ENCODE measurements around the gene URB1. TPM values are rescaled to one million over a fixed set of nuclear protein-coding genes. Genes with fewer than 3 reads are reported as not detected.

Gene URB1
- polyA plus RNA-seq, 1 donor: 9.0 TPM

GRCh38 chr21:32356874-32357395 is 35.9 kb downstream of the URB1 start:
- no peaks in the 10 kb centered on the region for H3K27me3 ChIP-seq (ENCODE audit: control insufficient read depth, insufficient read depth, low read length)
- no peaks in the 10 kb centered on the region for H3K4me1 ChIP-seq (ENCODE audit: control insufficient read depth, insufficient read depth, low read length)
- H3K4me3 ChIP-seq (ENCODE audit: low read length): no peak overlapping the region
- H3K27ac ChIP-seq (ENCODE audit: low read length): no peak overlapping the region
- no peaks in the 10 kb centered on the region for H3K9me3 ChIP-seq (ENCODE audit: control insufficient read depth, low read depth, low read length)
- WGBS (ENCODE audit: insufficient coverage, low lambda C conversion rate): no CpG with 5 or more reads among the region's 1 CpG
- no peak for DNase-seq
- peaks cover 92% of the 10 kb centered on the region for H3K36me3 ChIP-seq (ENCODE audit: control insufficient read depth, insufficient read depth, low read length)

- DNase-seq: no peak
- WGBS (ENCODE audit: insufficient coverage, low lambda C conversion rate): 80% methylated on average over 1 of the region's 8 CpGs
- Histone ChIP-seq H3K4me3 (ENCODE audit: low read length) (no peak overlapping the region), H3K4me1 (ENCODE audit: control insufficient read depth, insufficient read depth, low read length) (no peaks in the 10 kb centered on the region), H3K27ac (ENCODE audit: low read length) (no peak overlapping the region), H3K27me3 (ENCODE audit: control insufficient read depth, insufficient read depth, low read length) (no peaks in the 10 kb centered on the region), H3K9me3 (ENCODE audit: control insufficient read depth, low read depth, low read length) (no peaks in the 10 kb centered on the region), H3K36me3 (ENCODE audit: control insufficient read depth, insufficient read depth, low read length) (peaks cover 94% of the 10 kb centered on the region)
Observed at GRCh38 chr21:32353002-32353711, 39.7 kb downstream of the URB1 start.

GRCh38 chr21:32352526-32352925 is 40.3 kb downstream of the URB1 start:
- Histone ChIP-seq H3K36me3 (ENCODE audit: control insufficient read depth, insufficient read depth, low read length) (peaks cover 96% of the 10 kb centered on the region), H3K4me1 (ENCODE audit: control insufficient read depth, insufficient read depth, low read length) (peaks cover 3% of the 10 kb centered on the region), H3K9me3 (ENCODE audit: control insufficient read depth, low read depth, low read length) (no peaks in the 10 kb centered on the region), H3K27ac (ENCODE audit: low read length) (no peak overlapping the region), H3K27me3 (ENCODE audit: control insufficient read depth, insufficient read depth, low read length) (no peaks in the 10 kb centered on the region), H3K4me3 (ENCODE audit: low read length) (no peak overlapping the region)
- no peak for DNase-seq
- WGBS (ENCODE audit: insufficient coverage, low lambda C conversion rate): 100% methylated on average over 2 of the region's 7 CpGs

GRCh38 chr21:32351428-32351827 is 41.4 kb downstream of the URB1 start:
- WGBS (ENCODE audit: insufficient coverage, low lambda C conversion rate): no CpG with 5 or more reads among the region's 6 CpGs

GRCh38 chr21:32350981-32351380 is 41.8 kb downstream of the URB1 start:
- no peak for DNase-seq
- H3K9me3 ChIP-seq (ENCODE audit: control insufficient read depth, low read depth, low read length): no peaks in the 10 kb centered on the region
- 80% methylated on average over 2 of the region's 13 CpGs for WGBS (ENCODE audit: insufficient coverage, low lambda C conversion rate)
- H3K4me3 ChIP-seq (ENCODE audit: low read length): no peak overlapping the region
- peaks cover 97% of the 10 kb centered on the region for H3K36me3 ChIP-seq (ENCODE audit: control insufficient read depth, insufficient read depth, low read length)
- peaks cover 3% of the 10 kb centered on the region for H3K4me1 ChIP-seq (ENCODE audit: control insufficient read depth, insufficient read depth, low read length)
- H3K27ac ChIP-seq (ENCODE audit: low read length): no peak overlapping the region
- no peaks in the 10 kb centered on the region for H3K27me3 ChIP-seq (ENCODE audit: control insufficient read depth, insufficient read depth, low read length)

More at GRCh38 chr21:32351428-32351827, 41.4 kb downstream of the URB1 start:
- Histone ChIP-seq H3K9me3 (ENCODE audit: control insufficient read depth, low read depth, low read length) (no peaks in the 10 kb centered on the region), H3K4me3 (ENCODE audit: low read length) (no peak overlapping the region), H3K36me3 (ENCODE audit: control insufficient read depth, insufficient read depth, low read length) (peaks cover 97% of the 10 kb centered on the region), H3K27me3 (ENCODE audit: control insufficient read depth, insufficient read depth, low read length) (no peaks in the 10 kb centered on the region), H3K4me1 (ENCODE audit: control insufficient read depth, insufficient read depth, low read length) (peaks cover 3% of the 10 kb centered on the region), H3K27ac (ENCODE audit: low read length) (no peak overlapping the region)
- DNase-seq: no peak

- Histone ChIP-seq H3K9me3 (ENCODE audit: control insufficient read depth, low read depth, low read length) (no peaks in the 10 kb centered on the region), H3K27me3 (ENCODE audit: control insufficient read depth, insufficient read depth, low read length) (no peaks in the 10 kb centered on the region), H3K4me3 (ENCODE audit: low read length) (no peak overlapping the region), H3K36me3 (ENCODE audit: control insufficient read depth, insufficient read depth, low read length) (peaks cover 98% of the 10 kb centered on the region), H3K4me1 (ENCODE audit: control insufficient read depth, insufficient read depth, low read length) (peaks cover 3% of the 10 kb centered on the region), H3K27ac (ENCODE audit: low read length) (no peak overlapping the region)
- no CpG with 5 or more reads among the region's 16 CpGs for WGBS (ENCODE audit: insufficient coverage, low lambda C conversion rate)
- DNase-seq: no peak
Observed at GRCh38 chr21:32350211-32350980, 42.4 kb downstream of the URB1 start.

- whole genome bisulfite sequencing (ENCODE audit: insufficient coverage, low lambda C conversion rate): no CpG with 5 or more reads among the region's 16 CpGs
- Histone ChIP-seq H3K4me3 (ENCODE audit: low read length) (no peak overlapping the region), H3K4me1 (ENCODE audit: control insufficient read depth, insufficient read depth, low read length) (peaks cover 3% of the 10 kb centered on the region), H3K36me3 (ENCODE audit: control insufficient read depth, insufficient read depth, low read length) (peaks cover 99% of the 10 kb centered on the region), H3K27ac (ENCODE audit: low read length) (no peak overlapping the region), H3K27me3 (ENCODE audit: control insufficient read depth, insufficient read depth, low read length) (no peaks in the 10 kb centered on the region), H3K9me3 (ENCODE audit: control insufficient read depth, low read depth, low read length) (peaks cover 3% of the 10 kb centered on the region)
- DNase-seq: no peak
Observed at GRCh38 chr21:32349333-32349944, 43.4 kb downstream of the URB1 start.

GRCh38 chr21:32348604-32349332 is 44.0 kb downstream of the URB1 start:
- Histone ChIP-seq H3K27me3 (ENCODE audit: control insufficient read depth, insufficient read depth, low read length) (no peaks in the 10 kb centered on the region), H3K36me3 (ENCODE audit: control insufficient read depth, insufficient read depth, low read length) (peaks cover 98% of the 10 kb centered on the region), H3K4me1 (ENCODE audit: control insufficient read depth, insufficient read depth, low read length) (peaks cover 3% of the 10 kb centered on the region), H3K9me3 (ENCODE audit: control insufficient read depth, low read depth, low read length) (peaks cover 6% of the 10 kb centered on the region), H3K4me3 (ENCODE audit: low read length) (no peak overlapping the region), H3K27ac (ENCODE audit: low read length) (no peak overlapping the region)
- no CpG with 5 or more reads among the region's 9 CpGs for WGBS (ENCODE audit: insufficient coverage, low lambda C conversion rate)
- DNase-seq: no peak

- Histone ChIP-seq H3K4me3 (ENCODE audit: low read length) (no peak overlapping the region), H3K36me3 (ENCODE audit: control insufficient read depth, insufficient read depth, low read length) (peaks cover 97% of the 10 kb centered on the region), H3K27ac (ENCODE audit: low read length) (no peak overlapping the region), H3K9me3 (ENCODE audit: control insufficient read depth, low read depth, low read length) (peaks cover 6% of the 10 kb centered on the region), H3K4me1 (ENCODE audit: control insufficient read depth, insufficient read depth, low read length) (peaks cover 3% of the 10 kb centered on the region), H3K27me3 (ENCODE audit: control insufficient read depth, insufficient read depth, low read length) (no peaks in the 10 kb centered on the region)
- peak in 1 of 2 donors; percentile 47 for DNase-seq
- no CpG with 5 or more reads among the region's 11 CpGs for WGBS (ENCODE audit: insufficient coverage, low lambda C conversion rate)
Observed at GRCh38 chr21:32347977-32348376, 44.8 kb downstream of the URB1 start.

GRCh38 chr21:32347351-32347750 is 45.5 kb downstream of the URB1 start:
- no peak overlapping the region for H3K4me3 ChIP-seq (ENCODE audit: low read length)
- H3K36me3 ChIP-seq (ENCODE audit: control insufficient read depth, insufficient read depth, low read length): peaks cover 92% of the 10 kb centered on the region
- DNase-seq: no peak
- no CpG with 5 or more reads among the region's 12 CpGs for WGBS (ENCODE audit: insufficient coverage, low lambda C conversion rate)
- H3K27me3 ChIP-seq (ENCODE audit: control insufficient read depth, insufficient read depth, low read length): no peaks in the 10 kb centered on the region
- H3K27ac ChIP-seq (ENCODE audit: low read length): no peak overlapping the region
- H3K4me1 ChIP-seq (ENCODE audit: control insufficient read depth, insufficient read depth, low read length): peaks cover 3% of the 10 kb centered on the region
- H3K9me3 ChIP-seq (ENCODE audit: control insufficient read depth, low read depth, low read length): peaks cover 6% of the 10 kb centered on the region
